Hair follicle dermal papilla cell (primary cell): ENCODE data around the gene SRRM5. TPM values are rescaled to one million over a fixed set of nuclear protein-coding genes. Genes with fewer than 3 reads are reported as not detected.

Experiments
- small RNA-seq: library from RNA; depleted of rRNA; stranded (forward); fragments of <200 nt; gene quantifications from one replicate; pipeline ENCODE3, GENCODE V24; 2012
- total RNA-seq: library from RNA; depleted of rRNA; stranded (reverse); fragments of >200 nt; gene quantifications from 2 replicates; pipeline ENCODE4 v1.2.3, GENCODE V29; 2012

Gene SRRM5
- 0.24 TPM in 1 of 2 replicates, not detected in the other for total RNA-seq

GRCh38 chr19:43611788-43612187 is at the start of gene SRRM5:
Gene SRRM5, plus strand, starts transcription at chr19:43612088. Its CDS starts 34 bp downstream, at chr19:43612122.

DNA sequence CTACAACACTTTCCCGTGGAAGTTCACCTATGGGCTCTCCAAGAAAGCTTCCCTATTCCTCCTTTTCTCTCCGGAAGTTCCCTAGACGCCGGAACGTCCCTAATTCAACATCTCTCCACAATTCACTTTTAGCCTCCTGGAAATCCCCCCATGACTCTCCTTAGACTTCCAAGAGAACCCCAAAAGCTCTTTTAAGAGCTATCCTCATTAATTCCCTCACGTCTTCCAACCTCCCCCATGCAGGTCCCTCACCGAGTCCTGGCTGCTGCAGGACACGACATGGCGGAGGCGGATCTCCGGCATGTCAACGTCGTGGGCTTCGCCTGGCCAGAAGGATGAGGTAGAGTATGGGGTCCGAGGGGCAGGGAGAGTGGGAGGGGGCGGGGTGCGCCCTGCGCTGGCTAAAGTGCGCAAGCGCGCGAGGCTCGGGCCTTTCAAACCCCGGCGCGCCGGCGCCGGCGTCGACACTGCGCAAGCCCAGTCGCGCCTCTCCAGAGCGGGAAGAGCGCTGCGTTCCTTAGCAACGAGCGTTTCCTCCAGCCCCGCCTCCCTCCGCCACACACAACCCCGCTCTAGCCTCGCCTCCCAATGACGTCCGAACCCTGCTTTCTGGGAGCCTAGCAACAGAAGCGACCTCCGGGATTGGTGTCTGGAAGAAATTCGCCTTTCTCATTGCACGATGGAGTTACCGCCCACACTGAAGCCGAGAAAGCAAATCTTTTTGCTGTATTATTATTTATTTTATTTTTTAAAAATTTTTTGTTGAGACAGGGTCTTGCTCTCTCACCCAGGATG is 36.5 kb upstream of the SRRM5 start, which contains the start of the genes PINLYP and XRCC1:
TSS of gene PINLYP (plus strand) at position 646 of the 795 bp plus-strand sequence. CDS start 1,391 bp downstream, outside the sequence.
TSS of gene XRCC1 (minus strand) at position 372 of the 795 bp plus-strand sequence. CDS start at position 303, 69 bp downstream.

GRCh38 chr19:43595999-43596841 is 15.7 kb upstream of the SRRM5 start, which contains the start of the genes IRGQ and ZNF576:
Gene IRGQ, minus strand, starts transcription at chr19:43596134. Its CDS starts 796 bp downstream, at chr19:43595338.
Gene ZNF576, plus strand, starts transcription at chr19:43596595. Its CDS starts 514 bp downstream, at chr19:43597109.

DNA sequence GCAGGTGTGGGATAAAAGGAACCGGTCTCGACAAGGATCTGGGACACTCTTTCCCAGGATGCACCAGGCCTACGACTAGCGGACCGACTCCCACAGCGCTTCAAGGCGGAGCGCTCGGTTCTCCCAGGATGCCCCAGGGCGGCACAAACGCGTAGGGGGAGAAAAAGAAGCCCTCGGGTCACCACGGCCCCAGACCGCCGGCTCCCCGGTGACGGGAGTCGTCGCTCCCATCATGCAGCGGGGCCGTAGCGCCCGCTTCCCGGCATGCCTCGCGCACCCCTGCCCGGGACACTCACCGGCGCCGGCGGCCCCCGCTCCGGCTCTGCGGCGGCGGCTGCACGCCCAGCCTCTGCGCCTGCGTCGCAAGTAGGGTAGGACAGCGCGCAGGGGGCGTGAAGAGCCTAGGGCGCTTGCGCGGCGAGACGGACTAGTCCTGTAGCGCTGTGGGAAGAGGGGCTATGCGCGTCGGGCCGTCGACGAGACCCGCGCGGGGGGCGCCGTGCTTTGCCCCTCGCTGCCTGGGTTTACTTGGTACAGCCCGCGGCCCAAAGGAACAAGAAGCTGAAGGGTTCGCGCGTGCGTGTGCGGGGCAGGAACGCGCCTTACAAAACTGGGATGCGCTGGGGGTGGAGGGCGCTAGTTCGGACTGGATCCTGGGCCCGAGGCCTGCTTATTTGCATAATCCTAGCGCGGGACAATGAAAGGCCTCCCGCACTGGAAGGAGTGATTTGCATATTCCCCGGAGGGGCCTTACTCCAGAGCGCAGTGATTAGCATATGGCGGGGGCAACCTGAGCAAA is 7.6 kb downstream of the SRRM5 start, which contains the start of gene ZNF428:
TSS of gene ZNF428 (minus strand) at position 368 of the 799 bp plus-strand sequence. CDS start 5,325 bp downstream, outside the sequence.

GRCh38 chr19:43639519-43640423 is 27.9 kb downstream of the SRRM5 start, which contains the start of gene CADM4:
Gene CADM4, minus strand, starts transcription at chr19:43639850. Its CDS starts 60 bp downstream, at chr19:43639790.

Small RNA genes lying within 50 kb of the gene (small RNA-seq; reads per million reads assigned to genes)
- gene RN7SL368P = not detected

Other genes starting within 250 kb of the SRRM5 start
- not detected in 2 replicates for gene TEX101, start 197.2 kb upstream of the SRRM5 start, total RNA-seq
- gene LYPD3, start 146.5 kb upstream of the SRRM5 start, total RNA-seq = 0.32 and 0.36 TPM in 2 replicates
- 11.0 and 14.3 TPM in 2 replicates for gene PHLDB3, start 107.3 kb upstream of the SRRM5 start, total RNA-seq
- gene ETHE1, start 84.9 kb upstream of the SRRM5 start, total RNA-seq = 46.4 and 80.8 TPM in 2 replicates
- gene ZNF575, start 78.9 kb upstream of the SRRM5 start, total RNA-seq = 0.32 TPM in 1 of 2 replicates, not detected in the other
- 13.1 and 18.8 TPM in 2 replicates for gene XRCC1, start 36.6 kb upstream of the SRRM5 start, total RNA-seq
- gene PINLYP, start 36.3 kb upstream of the SRRM5 start, total RNA-seq = 3.0 and 3.6 TPM in 2 replicates
- 19.9 and 24.2 TPM in 2 replicates for gene IRGQ, start 16.0 kb upstream of the SRRM5 start, total RNA-seq
- gene ZNF576, start 15.5 kb upstream of the SRRM5 start, total RNA-seq = 8.8 and 11.1 TPM in 2 replicates
- gene ZNF428, start 7.5 kb downstream of the SRRM5 start, total RNA-seq = 20.2 and 25.6 TPM in 2 replicates
- gene CADM4, start 27.8 kb downstream of the SRRM5 start, total RNA-seq = 0.12 and 0.65 TPM in 2 replicates
- gene PLAUR, start 58.1 kb downstream of the SRRM5 start, total RNA-seq = 61.3 and 73.6 TPM in 2 replicates
- gene IRGC, start 104.0 kb downstream of the SRRM5 start, total RNA-seq = not detected in 2 replicates
- 16.8 and 19.8 TPM in 2 replicates for gene SMG9, start 142.9 kb downstream of the SRRM5 start, total RNA-seq
- gene KCNN4, start 168.9 kb downstream of the SRRM5 start, total RNA-seq = 6.0 and 6.4 TPM in 2 replicates
- gene LYPD5, start 190.4 kb downstream of the SRRM5 start, total RNA-seq = 0.24 and 0.65 TPM in 2 replicates
- gene ZNF283, start 215.2 kb downstream of the SRRM5 start, total RNA-seq = 13.7 and 21.3 TPM in 2 replicates